PC-3 (cell line): ENCODE measurements around the gene NDEL1. TPM values are rescaled to one million over a fixed set of nuclear protein-coding genes. Genes with fewer than 3 reads are reported as not detected.

Experiments used
- ATAC-seq: fragments of 200-7000 bp; cut with Tn5 transposase; 2 replicates; pipeline ENCODE4 v1.9.1; 2020; ENCODE audit warnings: mild to moderate bottlenecking, moderate library complexity
- BruUV-seq: library from RNA; stranded (reverse); fragments of 400-500 nt; replicated peaks from 2 replicates; lab custom pipeline; 2021; lab: Mats Ljungman, UMichigan
- CTCF ChIA-PET: fragments of 300-600 bp; sonication (Branson Sonifier 250); formaldehyde crosslinking; loops from one replicate; lab custom pipeline; 2022; ENCODE audit warnings: antibody characterized with exemption; lab: Charles Lee
- POLR2A ChIA-PET: fragments of 300-600 bp; sonication (Branson Sonifier 250); formaldehyde crosslinking; loops from one replicate; lab custom pipeline; 2022; ENCODE audit warnings: antibody characterized with exemption; ENCODE audit not compliant: unreplicated experiment; lab: Charles Lee
- DNase-seq: peaks from one replicate; pipeline ENCODE4 v3.0.0-alpha.2; 2015
- H2AFZ ChIP-seq: fragments of 300-600 bp; sonication (generic); 2 replicates; pipeline ENCODE4 v1.6.0; 2016; ENCODE audit warnings: antibody characterized with exemption, low read length
- H3F3A ChIP-seq: fragments of 300-600 bp; sonication (generic); one replicate; pipeline ENCODE4 v1.6.0; 2017; ENCODE audit warnings: antibody characterized with exemption, low read length, control low read depth, mild to moderate bottlenecking; ENCODE audit not compliant: unreplicated experiment
- H3K27ac ChIP-seq: fragments of 300-600 bp; sonication (generic); 2 replicates; pipeline ENCODE4 v1.5.1; 2016; ENCODE audit warnings: mild to moderate bottlenecking, low read length
- H3K27me3 ChIP-seq: fragments of 300-600 bp; sonication (generic); 2 replicates; pipeline ENCODE4 v1.6.1; 2016; ENCODE audit warnings: low read length, mixed read lengths
- H3K36me3 ChIP-seq: fragments of 300-600 bp; sonication (generic); 2 replicates; pipeline ENCODE4 v1.6.1; 2016; ENCODE audit warnings: low read depth, mixed run types, low read length, mixed read lengths
- H3K4me1 ChIP-seq: fragments of 300-600 bp; sonication (generic); 2 replicates; pipeline ENCODE4 v1.5.1; 2016; ENCODE audit warnings: low read length; ENCODE audit not compliant: insufficient read depth
- H3K4me2 ChIP-seq: fragments of 300-600 bp; sonication (generic); 2 replicates; pipeline ENCODE4 v1.6.0; 2016; ENCODE audit warnings: low read length
- H3K4me3 ChIP-seq: fragments of 300-600 bp; sonication (generic); 2 replicates; pipeline ENCODE4 v1.5.1; 2016; ENCODE audit warnings: mild to moderate bottlenecking, low read length, mixed read lengths
- H3K79me2 ChIP-seq: fragments of 300-600 bp; sonication (generic); 2 replicates; pipeline ENCODE4 v1.6.1; 2017; ENCODE audit warnings: low read length, mixed read lengths
- H3K9ac ChIP-seq: fragments of 300-600 bp; sonication (generic); 2 replicates; pipeline ENCODE4 v1.6.0; 2016; ENCODE audit warnings: mild to moderate bottlenecking, low read length
- H3K9me2 ChIP-seq: fragments of 300-600 bp; sonication (generic); replicated peaks from 2 replicates; pipeline ENCODE4 v1.6.1; 2016; ENCODE audit warnings: mixed run types, low read length, mixed read lengths
- H3K9me3 ChIP-seq: fragments of 300-600 bp; sonication (generic); 2 replicates; pipeline ENCODE4 v1.6.1; 2016; ENCODE audit warnings: low read length, mixed read lengths
- H4K20me1 ChIP-seq: fragments of 300-600 bp; sonication (generic); 2 replicates; pipeline ENCODE4 v1.6.1; 2016; ENCODE audit warnings: low read length, mixed read lengths
- CTCF ChIP-seq: fragments of 300-600 bp; sonication (generic); conservative IDR thresholded peaks from 2 replicates; pipeline ENCODE4 v1.5.1; 2017; ENCODE audit warnings: antibody characterized with exemption, low read depth, mild to moderate bottlenecking, low read length
- EZH2 ChIP-seq: fragments of 300-600 bp; sonication (generic); IDR thresholded peaks from one replicate; pipeline ENCODE4 v1.6.1; 2017; ENCODE audit warnings: antibody characterized with exemption, mild to moderate bottlenecking, low read length; ENCODE audit not compliant: unreplicated experiment
- EZH2phosphoT487 ChIP-seq: fragments of 300-600 bp; sonication (generic); IDR thresholded peaks from 2 replicates; pipeline ENCODE4 v1.6.1; 2018; ENCODE audit warnings: mild to moderate bottlenecking, antibody characterized with exemption, low read length, borderline replicate concordance
- intact Hi-C: fragments of 100-400 bp; cut with micrococcal nuclease; formaldehyde crosslinking; loops from 2 replicates; pipeline ENCODE4 v1.9.0; 2023
- total RNA-seq: library from RNA; depleted of rRNA; stranded (reverse); fragments of >200 nt; gene quantifications from 2 replicates; pipeline ENCODE4 v1.2.3, GENCODE V29; 2014

The NDEL1 gene
- total RNA-seq, 1 experiment from 2014 or later, result 32.7 TPM

- Histone ChIP-seq H3K4me2 (no peak overlapping the region), H3K9ac (no peak overlapping the region), H3K27me3 (no peaks in the 10 kb centered on the region), H3K27ac (no peak overlapping the region), H3K9me3 (no peaks in the 10 kb centered on the region), H3K9me2 (no peaks in the 10 kb centered on the region), H3F3A (no peaks in the 10 kb centered on the region), H3K79me2 (no peaks in the 10 kb centered on the region), H4K20me1 (no peaks in the 10 kb centered on the region), H3K4me3 (no peak overlapping the region), H3K36me3 (no peaks in the 10 kb centered on the region), H2AFZ (no peak overlapping the region), H3K4me1 (peaks cover under 1% of the 10 kb centered on the region)
- BruUV-seq, result no TSS peak
- DNase-seq, result no peak
- intact Hi-C loops, result no loop called here
- TF ChIP-seq EZH2phosphoT487, result no peak
- no peak for TF ChIP-seq EZH2
- no peak for TF ChIP-seq CTCF
- no peak for ATAC-seq
- ChIA-PET CTCF (no interaction called here), POLR2A (no interaction called here)
Measured at GRCh38 chr17:8402921-8403536, 32.7 kb upstream of the NDEL1 start.

GRCh38 chr17:8405499-8406016, 30.1 kb upstream of the NDEL1 start:
- ATAC-seq, result no peak
- no peak overlapping the region for H3K27ac ChIP-seq
- no TSS peak for BruUV-seq
- no peak for DNase-seq
- H3K9me2 ChIP-seq, result no peaks in the 10 kb centered on the region
- H3K36me3 ChIP-seq, result no peaks in the 10 kb centered on the region
- TF ChIP-seq CTCF, result no peak
- H3K4me3 ChIP-seq, result no peak overlapping the region
- H3K4me2 ChIP-seq, result no peak overlapping the region
- ChIA-PET CTCF (no interaction called here), POLR2A (no interaction called here)
- no peaks in the 10 kb centered on the region for H3K9me3 ChIP-seq
- H3F3A ChIP-seq, result no peaks in the 10 kb centered on the region
- H3K9ac ChIP-seq, result no peak overlapping the region
- peaks cover 15% of the 10 kb centered on the region for H3K4me1 ChIP-seq
- H2AFZ ChIP-seq, result no peak overlapping the region
- intact Hi-C loops, result no loop called here
- no peaks in the 10 kb centered on the region for H4K20me1 ChIP-seq
- no peaks in the 10 kb centered on the region for H3K27me3 ChIP-seq
- H3K79me2 ChIP-seq, result no peaks in the 10 kb centered on the region

GRCh38 chr17:8406174-8406573, 29.5 kb upstream of the NDEL1 start:
- no peak overlapping the region for H3K4me3 ChIP-seq
- no peaks in the 10 kb centered on the region for H3K9me3 ChIP-seq
- no peaks in the 10 kb centered on the region for H3K9me2 ChIP-seq
- no peaks in the 10 kb centered on the region for H3K36me3 ChIP-seq
- peaks cover 16% of the 10 kb centered on the region for H3K4me1 ChIP-seq
- no peaks in the 10 kb centered on the region for H3F3A ChIP-seq
- BruUV-seq, result no TSS peak
- DNase-seq (no peak), ATAC-seq (no peak)
- no peak overlapping the region for H2AFZ ChIP-seq
- TF ChIP-seq EZH2phosphoT487 (no peak), EZH2 (no peak), CTCF (no peak)
- POLR2A ChIA-PET, result no interaction called here
- intact Hi-C loops, result no loop called here
- no peak overlapping the region for H3K27ac ChIP-seq
- H3K79me2 ChIP-seq, result no peaks in the 10 kb centered on the region
- H3K27me3 ChIP-seq, result no peaks in the 10 kb centered on the region
- no peaks in the 10 kb centered on the region for H4K20me1 ChIP-seq
- CTCF ChIA-PET, result no interaction called here
- H3K9ac ChIP-seq, result no peak overlapping the region
- H3K4me2 ChIP-seq, result no peak overlapping the region
